ENCODE results near the gene GSAP. TPM values are rescaled to one million over a fixed set of nuclear protein-coding genes. Genes with fewer than 3 reads are reported as not detected.

The GSAP gene
- total and polyA plus RNA-seq, 2 of the 4 experiments (the other 2 are of a cell fraction): 1.6 to 1.8 TPM

GRCh38 chr7:77288676-77289320 is 127.4 kb downstream of the GSAP start:
- ATAC-seq (ENCODE audit: low read depth): peak; percentile 21; the same call in 1 of the 2 replicates
- Histone ChIP-seq H3K4me1 (ENCODE audit: control insufficient read depth, insufficient read depth, low read length) (no peaks in the 10 kb centered on the region), H3K4me2 (ENCODE audit: low read depth, low read length) (no peak overlapping the region), H2AK9ac (replicated peaks; ENCODE audit: low read depth, low read length, poor library complexity) (no peak overlapping the region), H3K9ac (ENCODE audit: low read depth, low read length) (no peak overlapping the region), H3K9me3 (ENCODE audit: control insufficient read depth, insufficient read depth, low read length) (no peaks in the 10 kb centered on the region; the same call in 1 of the 2 replicates), H3K9me1 (ENCODE audit: insufficient read depth, low read length) (peaks cover 6% of the 10 kb centered on the region; the same call in 1 of the 2 replicates), H3K36me3 (ENCODE audit: control insufficient read depth, insufficient read depth, low read length) (peaks cover 7% of the 10 kb centered on the region; the same call in 1 of the 2 replicates), H3K14ac (replicated peaks; ENCODE audit: low read depth, low read length) (no peak overlapping the region; the same call in 1 of the 2 replicates), H2BK15ac (ENCODE audit: low read depth, low read length) (no peak overlapping the region), H4K5ac (ENCODE audit: low read depth, low read length) (no peak overlapping the region), H2AK5ac (ENCODE audit: low read depth, low read length) (peak overlapping the region; percentile 3; the same call in 1 of the 2 replicates), H2BK120ac (ENCODE audit: low read depth, low read length) (no peak overlapping the region), H4K8ac (ENCODE audit: low read depth in 2 of 2, low read length in 2 of 2) (no peak overlapping the region), H3K4ac (ENCODE audit: low read depth, low read length) (0 out of 2 replicates have a peak overlapping the region, but pooled peaks have one; percentile 15), H3K27me3 (ENCODE audit: control insufficient read depth, insufficient read depth, low read length) (no peaks in the 10 kb centered on the region), H3K23ac (ENCODE audit: low read depth, low read length) (no peak overlapping the region), H4K91ac (ENCODE audit: insufficient read depth, low read depth, low read length) (no peak overlapping the region), H3K4me3 (ENCODE audit: insufficient read depth, low read depth, low read length) (no peak overlapping the region), H3K79me1 (ENCODE audit: low read depth in 1 of 2, low read length in 2 of 2) (no peaks in the 10 kb centered on the region), H3K27ac (ENCODE audit: insufficient read depth, low read length) (no peak overlapping the region), H2BK20ac (ENCODE audit: low read depth, low read length) (no peak overlapping the region), H4K20me1 (ENCODE audit: insufficient read depth, low read length) (no peaks in the 10 kb centered on the region), H2BK5ac (ENCODE audit: low read depth, low read length, poor library complexity, severe bottlenecking) (no peak overlapping the region), H3K56ac (ENCODE audit: extremely low read depth, insufficient read depth, low read length) (no peak overlapping the region), H3K18ac (ENCODE audit: low read depth, low read length) (no peak overlapping the region), H2AFZ (replicated peaks; ENCODE audit: low read length, poor library complexity) (no peak overlapping the region)
- ChIA-PET CTCF (no interaction called here), POLR2A (ENCODE audit: unreplicated experiment) (no interaction called here)
- intact Hi-C loops (cut with micrococcal nuclease) (no loop called here), in situ Hi-C loops (cut with MboI; ENCODE audit: low sequenced_read_pairs) (no loop called here), dilution Hi-C loops (cut with HindIII; ENCODE audit: low sequenced_read_pairs, unreplicated experiment) (no loop called here)
- WGBS, 2 experiments (ENCODE audit: extremely low coverage in 2 of 2, insufficient read length in 1 of 2): no CpG with 5 or more reads among the region's 7 CpGs
- BruUV-seq (replicated peaks): no TSS peak
- DNase-seq: peak; percentile 41
- TF ChIP-seq CHD1 (IDR thresholded peaks at IDR 0.05; ENCODE audit: low read depth, low read length) (no peak), POLR2A (IDR thresholded peaks at IDR 0.05; ENCODE audit: low read depth, low read length) (no peak), CTCF (conservative IDR thresholded peaks at IDR 0.05; ENCODE audit: low read depth, low read length) (no peak), RAD21 (IDR thresholded peaks at IDR 0.05; ENCODE audit: low read length) (no peak), RFX5 (IDR thresholded peaks at IDR 0.05; ENCODE audit: low read depth, low read length) (no peak), MAFK (IDR thresholded peaks at IDR 0.05; ENCODE audit: low read depth, low read length) (no peak), CEBPB (IDR thresholded peaks at IDR 0.05; ENCODE audit: low read depth, low read length) (no peak), MAZ (IDR thresholded peaks at IDR 0.05; ENCODE audit: borderline replicate concordance, low read depth, low read length) (no peak), MXI1 (IDR thresholded peaks at IDR 0.05; ENCODE audit: borderline replicate concordance, low read depth, low read length) (no peak), NFE2L2 (IDR thresholded peaks at IDR 0.05; ENCODE audit: low read depth, low read length) (no peak), RCOR1 (IDR thresholded peaks at IDR 0.05; ENCODE audit: insufficient replicate concordance, low read length) (no peak)
- TF ChIP-seq, protein P1, sequence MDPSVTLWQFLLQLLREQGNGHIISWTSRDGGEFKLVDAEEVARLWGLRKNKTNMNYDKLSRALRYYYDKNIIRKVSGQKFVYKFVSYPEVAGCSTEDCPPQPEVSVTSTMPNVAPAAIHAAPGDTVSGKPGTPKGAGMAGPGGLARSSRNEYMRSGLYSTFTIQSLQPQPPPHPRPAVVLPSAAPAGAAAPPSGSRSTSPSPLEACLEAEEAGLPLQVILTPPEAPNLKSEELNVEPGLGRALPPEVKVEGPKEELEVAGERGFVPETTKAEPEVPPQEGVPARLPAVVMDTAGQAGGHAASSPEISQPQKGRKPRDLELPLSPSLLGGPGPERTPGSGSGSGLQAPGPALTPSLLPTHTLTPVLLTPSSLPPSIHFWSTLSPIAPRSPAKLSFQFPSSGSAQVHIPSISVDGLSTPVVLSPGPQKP (IDR thresholded peaks at IDR 0.05; ENCODE audit: borderline replicate concordance, low read depth, low read length): no peak

All from IMR-90 (cell line).